AG04449 (cell line): Measurements from ENCODE around the gene ARL16.

Experiments
- CTCF ChIA-PET: fragments of 350-600 bp; formaldehyde crosslinking; extraction: SDS; loops from one replicate; lab custom pipeline; 2021; ENCODE audit warnings: antibody characterized with exemption; lab: Yijun Ruan, JAX
- POLR2A ChIA-PET: fragments of 400-600, 350-600 bp; formaldehyde crosslinking; extraction: SDS; loops from one replicate; lab custom pipeline; 2020; ENCODE audit warnings: antibody characterized with exemption, inconsistent platforms; lab: Yijun Ruan, JAX
- DNase-seq: peaks from one replicate; pipeline ENCODE4 v3.0.0-alpha.2; 2010; ENCODE audit warnings: low read depth, low spot score
- H3K4me3 ChIP-seq: 2 replicates; pipeline ENCODE4 v1.5.1; 2011; ENCODE audit warnings: low read depth, mild to moderate bottlenecking, control low read depth, low read length
- CTCF ChIP-seq: IDR thresholded peaks from one replicate; pipeline ENCODE4 v1.5.1; 2011; ENCODE audit warnings: mild to moderate bottlenecking, moderate library complexity, low read length, control low read depth, inconsistent platforms; ENCODE audit not compliant: insufficient read depth; ENCODE audit errors: missing control alignments

Gene ARL16

GRCh38 chr17:81722184-81723120 lies 38.9 kb upstream of the ARL16 start:
- DNase-seq: no peak
- TF ChIP-seq CTCF: no peak
- no peak overlapping the region for H3K4me3 ChIP-seq
- ChIA-PET CTCF (interaction anchor here (0.8 to 1.7 kb wide), 4 partner anchors 8 to 14 kb away, joined by 3 to 5 read pairs (median 4); no protein-coding TSS in a partner anchor), POLR2A (interaction anchor here (1.3 kb wide), 1 partner anchor 10 kb away, joined by 4 read pairs; no protein-coding TSS in a partner anchor)

- TF ChIP-seq CTCF: no peak
- H3K4me3 ChIP-seq: no peak overlapping the region
- CTCF ChIA-PET: interaction anchor here (1.0 kb wide), 1 partner anchor 14 kb away, joined by 3 read pairs; no protein-coding TSS in a partner anchor
- POLR2A ChIA-PET: interaction anchor here (1.3 kb wide), 1 partner anchor 8 kb away, joined by 4 read pairs; no protein-coding TSS in a partner anchor
- DNase-seq: no peak
Measured at GRCh38 chr17:81720267-81721071, 36.9 kb upstream of the ARL16 start.

GRCh38 chr17:81719410-81720266 lies 36.0 kb upstream of the ARL16 start:
- no peak overlapping the region for H3K4me3 ChIP-seq
- CTCF ChIA-PET: no interaction called here
- no peak for DNase-seq
- POLR2A ChIA-PET: no interaction called here
- TF ChIP-seq CTCF: no peak

- ChIA-PET POLR2A (no interaction called here), CTCF (no interaction called here)
- no peak for DNase-seq
- no peak overlapping the region for H3K4me3 ChIP-seq
- no peak for TF ChIP-seq CTCF
Measured at GRCh38 chr17:81717766-81718089, 34.1 kb upstream of the ARL16 start.

- TF ChIP-seq CTCF: no peak
- POLR2A ChIA-PET: no interaction called here
- H3K4me3 ChIP-seq: no peak overlapping the region
- CTCF ChIA-PET: no interaction called here
- no peak for DNase-seq
Measured at GRCh38 chr17:81717049-81717765, 33.6 kb upstream of the ARL16 start.
